GM12892 (cell line): ENCODE measurements around the gene ZNF787.
A peak's percentile ranks its signal among the peaks of the same experiment; 100 is the strongest.

Experiments
- DNase-seq: peaks from one replicate; pipeline ENCODE4 v3.0.0; 2011; ENCODE audit not compliant: insufficient read length
- FAIRE-seq: peaks from 2 replicates; lab custom pipeline; 2011; peaks lifted over from hg19 to GRCh38; lab: Jason Lieb, UNC
- POLR2A ChIP-seq: IDR thresholded peaks from 2 replicates; pipeline ENCODE4 v1.6.1; 2011; ENCODE audit warnings: low read depth, low read length, control low read depth
- POLR2AphosphoS5 ChIP-seq: IDR thresholded peaks from 2 replicates; pipeline ENCODE4 v1.6.1; 2011; ENCODE audit warnings: low read depth, low read length, control low read depth
- TAF1 ChIP-seq: IDR thresholded peaks from 2 replicates; pipeline ENCODE4 v1.6.1; 2011; ENCODE audit warnings: low read depth, mild to moderate bottlenecking, control low read depth, low read length, borderline replicate concordance

Gene ZNF787

DNA sequence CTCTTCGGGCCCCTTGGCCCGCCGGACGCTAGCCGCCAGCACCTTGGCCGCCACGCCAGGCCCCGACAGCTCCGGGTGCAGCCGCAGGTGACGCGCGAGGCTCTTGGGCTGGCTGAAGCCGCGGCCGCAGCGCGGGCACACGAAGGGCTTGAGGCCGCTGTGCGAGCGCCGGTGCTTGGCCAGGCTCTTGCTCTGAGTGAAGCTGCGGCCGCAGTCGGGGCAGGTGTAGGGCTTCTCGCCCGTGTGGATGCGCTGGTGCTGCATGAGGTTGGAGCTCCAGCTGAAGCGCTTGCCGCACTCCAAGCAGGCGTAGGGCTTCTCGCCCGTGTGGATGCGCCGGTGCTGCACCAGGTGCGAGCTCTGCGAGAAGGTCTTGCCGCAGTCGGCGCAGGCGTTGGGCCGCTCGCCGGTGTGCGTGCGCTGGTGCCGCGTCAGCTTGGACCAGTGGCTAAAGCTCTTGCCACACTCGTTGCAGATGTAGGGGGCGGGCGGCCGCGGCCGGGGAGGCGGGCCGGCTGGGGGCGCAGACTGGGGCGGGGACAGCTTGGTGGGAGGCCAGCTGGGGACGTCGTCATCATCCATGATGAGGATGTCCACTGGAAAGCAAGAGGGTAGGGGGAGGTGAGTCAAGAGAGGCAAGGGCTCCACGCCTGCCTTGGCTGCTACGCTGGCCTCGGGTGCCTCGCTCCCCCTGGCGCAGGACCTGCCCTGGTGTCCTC lies 32.4 kb downstream of the ZNF787 start:
- FAIRE-seq (no peak), DNase-seq (no peak)
- TF ChIP-seq POLR2AphosphoS5, result no peak
- TF ChIP-seq TAF1, result no peak
- no peak for TF ChIP-seq POLR2A

DNA sequence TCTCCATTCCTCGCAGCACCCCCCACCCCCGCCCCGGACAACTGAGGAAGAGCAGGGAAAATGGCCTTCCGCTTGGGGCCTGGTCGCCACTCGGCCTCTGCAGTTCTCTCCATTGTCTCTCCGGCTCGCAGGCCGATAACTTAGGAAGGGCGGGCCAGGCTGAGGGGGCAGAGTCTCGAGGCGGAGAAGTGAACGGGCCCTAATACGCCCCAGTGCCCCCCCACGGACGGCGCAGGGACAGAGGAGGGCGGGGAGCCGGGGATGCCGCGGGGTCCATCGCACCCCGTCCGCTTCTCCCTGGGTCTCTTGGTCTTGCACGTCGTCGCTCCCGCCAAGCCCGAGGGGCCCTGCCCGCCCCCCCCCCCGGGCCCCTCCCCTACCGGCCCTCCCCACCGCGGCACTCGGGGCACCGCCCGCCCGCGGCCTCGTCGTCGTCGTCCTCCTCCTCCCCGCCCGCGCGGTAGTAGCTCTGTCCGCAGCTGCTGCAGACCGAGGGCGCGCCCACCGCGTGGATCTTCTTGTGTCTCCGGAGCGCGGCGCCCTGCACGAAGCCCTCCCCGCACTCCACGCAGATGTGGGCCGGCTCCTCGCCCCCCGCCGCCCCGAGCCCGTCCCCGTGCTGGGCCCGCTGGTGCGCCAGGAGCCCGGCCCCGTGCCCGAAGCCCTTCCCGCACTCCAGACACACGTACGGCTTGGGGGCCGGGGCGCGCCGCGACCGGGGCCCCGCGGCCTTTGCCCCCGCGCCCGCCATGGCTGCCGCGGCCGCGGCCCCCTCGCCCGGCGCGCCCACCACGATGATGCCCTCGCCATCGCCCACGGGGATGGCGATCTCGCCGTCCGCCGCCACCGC lies 33.2 kb downstream of the ZNF787 start:
- no peak for TF ChIP-seq TAF1
- TF ChIP-seq POLR2A, result no peak
- TF ChIP-seq POLR2AphosphoS5, result no peak
- no peak for DNase-seq
- FAIRE-seq, result no peak

DNA sequence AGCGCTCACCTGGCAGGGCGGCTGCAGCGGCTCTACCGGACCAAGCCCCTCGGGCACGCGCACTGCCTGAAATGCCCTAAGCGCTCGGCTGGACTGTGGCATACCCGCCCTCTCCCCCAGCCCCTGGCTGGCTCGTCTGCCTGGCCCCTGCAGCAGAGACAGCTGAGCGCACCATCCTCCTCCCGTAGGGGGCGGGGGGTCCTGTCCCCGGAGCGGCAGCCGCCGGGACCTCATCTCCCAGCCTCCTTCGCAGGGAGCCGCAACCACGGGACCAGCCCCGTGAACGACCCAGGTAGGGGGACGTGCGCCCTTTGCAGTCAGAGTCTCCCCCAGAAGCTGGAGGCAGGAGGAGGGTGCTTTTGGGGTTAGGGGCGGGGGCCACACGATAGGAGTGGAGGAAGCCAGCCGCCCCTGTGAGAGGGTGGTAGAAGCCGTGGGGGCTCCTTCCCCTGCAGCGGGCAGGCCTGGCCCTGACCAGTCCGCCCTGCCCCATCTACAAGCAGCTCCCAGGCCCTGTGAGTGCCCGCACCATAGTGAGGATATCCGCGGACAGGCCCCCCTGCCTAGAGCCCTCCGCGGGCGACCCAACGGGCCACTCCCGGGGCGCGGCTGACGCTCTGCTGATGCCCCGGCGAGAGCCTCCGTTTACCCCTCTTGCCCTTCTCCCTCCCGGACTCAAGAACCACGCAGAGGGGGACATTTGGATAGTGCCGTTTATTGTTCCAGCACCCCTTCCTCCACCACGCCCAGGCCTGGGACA lies 34.2 kb downstream of the ZNF787 start:
- FAIRE-seq, result no peak

DNA sequence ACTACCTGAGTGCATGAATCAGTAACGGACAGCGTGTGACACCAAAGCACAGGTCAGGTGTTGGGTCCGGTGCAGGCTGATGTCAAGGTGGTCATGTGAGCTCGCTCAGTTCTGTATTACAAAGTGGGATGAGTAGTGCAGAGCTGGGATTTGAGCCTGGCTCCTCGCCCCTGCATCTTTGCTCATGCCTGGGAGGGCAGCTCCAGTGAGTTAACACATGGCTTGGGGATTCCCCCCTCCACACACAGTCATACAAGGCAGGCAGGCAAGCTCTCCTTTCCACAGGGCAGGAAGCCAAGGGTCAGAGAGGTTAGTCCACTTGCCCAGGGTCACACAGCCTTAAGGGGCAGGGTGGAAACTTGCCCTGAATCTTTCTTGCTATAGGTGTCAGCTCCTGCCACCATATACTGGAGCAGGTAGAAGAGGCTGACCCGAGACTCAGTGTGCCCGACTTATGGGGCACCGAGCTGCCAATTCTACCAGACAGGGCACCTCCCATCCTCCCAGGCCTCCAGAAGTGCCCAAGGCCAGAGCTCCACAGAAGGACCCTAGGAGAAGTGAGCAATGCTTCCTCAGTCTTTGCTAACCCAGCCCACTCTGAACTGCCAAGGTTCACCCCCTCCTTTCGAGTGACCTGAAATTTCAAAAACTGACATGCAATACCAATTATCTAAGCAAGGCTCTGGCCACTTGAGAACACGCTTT lies 35.4 kb downstream of the ZNF787 start:
- FAIRE-seq, result no peak
- TF ChIP-seq POLR2AphosphoS5 (no peak), POLR2A (no peak), TAF1 (no peak)
- DNase-seq, result peak; percentile 13

More for the DNA sequence above, 34.2 kb downstream of the ZNF787 start:
- TF ChIP-seq TAF1 (no peak), POLR2A (no peak), POLR2AphosphoS5 (no peak)
- peak; percentile 10 for DNase-seq

DNA sequence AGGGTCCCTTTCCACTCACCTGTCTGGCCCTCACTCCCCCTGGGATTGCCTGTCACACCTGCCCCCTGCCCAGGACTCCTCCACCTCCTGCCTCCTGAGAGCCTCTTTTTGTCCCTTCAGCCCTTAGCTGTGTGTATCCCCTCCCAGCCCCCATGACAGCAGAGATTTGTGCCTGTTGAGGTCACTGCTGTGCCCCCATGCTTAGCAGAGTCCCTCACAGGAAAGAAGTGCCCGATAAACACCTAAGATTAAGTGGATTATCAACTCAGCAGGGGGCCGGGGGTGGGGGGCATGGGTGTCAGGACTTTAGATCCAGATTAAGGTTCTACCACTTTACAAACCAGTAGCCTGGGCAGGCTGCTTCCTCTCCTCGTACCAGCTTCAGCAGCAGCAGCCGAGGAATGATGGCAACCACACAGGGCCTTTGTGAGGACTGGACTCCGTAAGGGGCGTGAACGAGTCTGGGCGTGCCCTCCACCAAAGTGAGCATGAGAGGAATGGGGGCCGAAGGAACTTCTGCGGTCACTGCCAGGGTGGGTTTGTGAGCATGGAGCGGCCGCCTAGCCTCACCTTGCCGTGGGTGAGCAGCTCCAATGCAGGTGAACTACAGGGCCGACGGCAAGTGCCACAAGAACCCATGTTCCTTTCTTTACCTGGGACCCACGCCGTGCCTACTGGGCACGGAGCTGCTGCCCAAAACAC lies 36.1 kb downstream of the ZNF787 start:
- FAIRE-seq (no peak), DNase-seq (peak; percentile 6)
- no peak for TF ChIP-seq POLR2AphosphoS5
- TF ChIP-seq POLR2A, result no peak
- no peak for TF ChIP-seq TAF1

DNA sequence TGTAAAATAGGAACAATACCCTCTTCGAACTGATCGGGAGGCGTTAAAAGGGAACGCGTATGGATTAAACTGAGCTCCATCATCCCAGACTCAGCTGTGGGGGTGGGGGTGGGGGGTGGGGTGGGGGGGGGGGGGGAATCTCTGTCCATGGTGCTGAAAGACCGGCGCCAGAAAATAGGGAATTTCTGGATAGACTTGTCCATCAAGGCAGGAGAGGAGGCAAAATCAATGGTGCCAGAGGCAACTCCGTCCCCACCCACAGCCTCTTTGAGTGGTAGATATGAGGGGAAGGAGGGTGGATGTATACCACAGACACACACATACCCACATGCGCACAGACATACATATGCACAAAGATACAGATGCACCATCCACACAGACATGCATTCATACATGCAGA lies 37.4 kb downstream of the ZNF787 start:
- TF ChIP-seq POLR2AphosphoS5 (no peak), POLR2A (no peak; the same call in 1 of the 2 replicates), TAF1 (no peak)
- DNase-seq, result no peak
- FAIRE-seq, result no peak

DNA sequence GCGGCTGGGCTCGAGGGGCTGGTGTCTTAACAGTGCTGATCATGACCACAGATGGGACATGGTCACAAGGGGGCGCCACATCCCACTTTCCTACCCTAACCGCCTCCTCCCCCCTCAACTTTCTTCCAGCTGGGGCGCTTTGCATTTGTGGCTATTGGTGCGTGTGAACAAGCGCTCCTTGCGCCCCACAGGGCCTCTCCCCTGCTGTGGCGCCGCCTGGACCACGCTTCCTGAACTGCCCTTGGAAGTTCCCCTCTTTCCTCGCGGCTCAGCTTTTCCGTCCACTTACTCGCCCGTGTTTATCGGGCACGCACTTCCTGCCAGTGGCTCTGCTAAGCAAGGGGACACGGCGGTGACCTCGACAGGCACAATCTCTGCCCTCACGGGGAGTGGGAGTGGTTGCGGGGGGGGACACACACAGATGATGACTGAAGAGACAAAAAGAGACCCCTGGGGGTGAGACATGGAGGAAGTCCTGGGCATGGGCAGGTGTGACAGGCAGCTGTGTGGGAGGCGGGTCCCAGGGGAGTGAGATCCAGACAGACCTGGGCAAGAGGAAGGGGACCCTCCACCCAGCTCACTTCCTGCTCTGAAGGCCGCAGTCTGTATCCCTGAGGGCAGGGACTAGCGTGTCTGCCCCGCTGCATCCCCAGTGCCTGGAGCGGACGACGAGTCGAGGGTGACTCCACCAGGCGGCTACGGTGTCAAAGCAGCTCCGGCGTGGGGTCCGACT lies 40.3 kb downstream of the ZNF787 start:
- TF ChIP-seq POLR2A (0 out of 2 replicates have a peak, but pooled peaks have one; percentile 3), TAF1 (no peak), POLR2AphosphoS5 (no peak)
- DNase-seq (peak; percentile 89), FAIRE-seq (peak; percentile 92)

DNA sequence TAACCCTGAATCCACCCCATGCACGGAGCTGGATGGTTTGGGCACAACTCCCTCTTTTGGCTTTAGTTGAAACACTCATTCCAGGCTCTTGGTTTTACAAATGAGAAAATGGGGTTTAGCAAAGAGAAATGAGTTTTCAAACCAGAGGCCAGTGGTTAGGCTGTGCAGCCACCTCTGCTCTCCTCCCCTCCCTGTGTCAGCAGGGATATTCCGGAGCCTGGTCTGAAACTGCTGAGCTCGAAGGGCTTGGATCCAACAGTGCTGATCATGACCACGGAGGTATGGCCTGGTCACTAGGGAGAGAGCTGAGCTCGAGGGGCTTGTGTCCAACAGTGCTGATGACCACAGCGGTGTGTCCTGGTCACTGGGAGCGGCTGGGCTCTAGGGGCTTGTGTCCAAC lies 41.5 kb downstream of the ZNF787 start:
- no peak for FAIRE-seq
- TF ChIP-seq POLR2AphosphoS5 (no peak), POLR2A (no peak), TAF1 (no peak)
- DNase-seq, result peak; percentile 7

DNA sequence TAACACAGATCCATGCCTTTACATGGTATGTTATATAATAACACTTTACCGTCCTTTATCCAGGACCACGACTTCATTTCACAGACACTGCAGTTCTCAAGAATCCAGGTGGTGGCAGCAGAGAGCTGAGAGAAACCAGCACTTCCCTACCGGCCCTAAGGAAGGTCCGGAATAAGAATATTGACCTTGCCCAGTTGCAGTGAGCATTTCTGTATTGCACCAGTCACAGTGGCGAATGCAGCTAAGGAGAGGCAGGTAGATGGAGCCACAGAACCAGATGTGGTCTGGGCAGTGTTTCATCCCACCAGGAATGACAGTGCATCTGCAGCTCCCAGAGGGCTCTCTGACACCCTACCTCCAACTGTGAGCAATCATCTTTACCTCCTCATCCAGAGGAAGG lies 44.6 kb downstream of the ZNF787 start:
- no peak for DNase-seq
- TF ChIP-seq POLR2AphosphoS5, result no peak
- TF ChIP-seq TAF1, result no peak
- no peak for TF ChIP-seq POLR2A
- FAIRE-seq, result no peak

DNA sequence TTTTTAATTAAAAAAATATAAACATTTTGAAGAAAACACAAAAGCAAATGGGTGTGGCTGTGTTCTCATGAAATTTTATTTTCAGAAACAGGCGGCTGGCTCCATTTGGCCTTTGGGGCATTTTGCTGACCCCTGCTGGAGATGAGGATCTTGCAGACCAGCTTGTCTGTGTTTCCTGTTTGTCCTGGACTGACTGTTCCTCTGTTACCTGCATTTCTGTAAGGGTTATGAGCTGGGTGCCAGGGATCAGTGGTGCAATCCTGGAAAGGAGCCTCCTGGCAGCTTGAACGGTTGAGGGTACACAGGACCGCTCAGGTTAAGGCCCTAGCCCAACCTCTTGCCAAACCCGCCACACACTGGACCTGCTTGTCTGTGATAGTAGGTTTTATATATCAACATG lies 49.9 kb downstream of the ZNF787 start:
- DNase-seq, result no peak
- TF ChIP-seq POLR2A (no peak), POLR2AphosphoS5 (no peak), TAF1 (no peak)
- FAIRE-seq, result no peak
